Stimulated activated CD4-positive, alpha-beta T cell treated with anti-CD3 and anti-CD28 coated beads, Interleukin-1b, Interleukin-23, amount 100 ng/mL, for 4 hours (primary cell): ENCODE data around the gene ZC2HC1B.
"Not testable (repeated sequence)": the region's sequence is repeated elsewhere in the genome, so short reads cannot be mapped to it uniquely, and the experiment has no call there.

ENCODE experiments used
- DNase-seq, 2 donors: peaks; one replicate each; pipeline ENCODE4 v3.0.0-alpha.2; 2020; ENCODE audit warnings: low read depth in 2 of 2

The ZC2HC1B gene

GRCh38 chr6:143868808-143869207 lies 4.5 kb downstream of the ZC2HC1B start:
- not testable (repeated sequence) for DNase-seq

- not testable (repeated sequence) for DNase-seq
These were observed 7.0 kb downstream of the ZC2HC1B start for GRCh38 chr6:143871202-143871730.

- no peak for DNase-seq
These were observed 7.9 kb downstream of the ZC2HC1B start for GRCh38 chr6:143872201-143872600.

- not testable (repeated sequence) for DNase-seq
These were observed 9.3 kb downstream of the ZC2HC1B start for GRCh38 chr6:143873600-143873999.

- DNase-seq = not testable (repeated sequence)
These were observed 10.2 kb downstream of the ZC2HC1B start for GRCh38 chr6:143874503-143874902.

GRCh38 chr6:143877584-143878271 lies 13.5 kb downstream of the ZC2HC1B start:
- no peak for DNase-seq

GRCh38 chr6:143878272-143878760 lies 14.0 kb downstream of the ZC2HC1B start:
- DNase-seq = no peak

- no peak for DNase-seq
These were observed 16.1 kb downstream of the ZC2HC1B start for GRCh38 chr6:143880412-143880811.

- no peak for DNase-seq
These were observed 18.2 kb downstream of the ZC2HC1B start for GRCh38 chr6:143882401-143882930.

GRCh38 chr6:143884216-143884900 lies 20.1 kb downstream of the ZC2HC1B start:
- no peak for DNase-seq

- no peak for DNase-seq
These were observed 20.8 kb downstream of the ZC2HC1B start for GRCh38 chr6:143885116-143885515.

GRCh38 chr6:143894655-143895054 lies 30.4 kb downstream of the ZC2HC1B start:
- DNase-seq = no peak

- DNase-seq = no peak
These were observed 32.0 kb downstream of the ZC2HC1B start for GRCh38 chr6:143896126-143896860.

GRCh38 chr6:143900358-143900757 lies 36.1 kb downstream of the ZC2HC1B start:
- DNase-seq = no peak

GRCh38 chr6:143901885-143902750 lies 37.8 kb downstream of the ZC2HC1B start:
- no peak for DNase-seq

GRCh38 chr6:143902827-143903226 lies 38.6 kb downstream of the ZC2HC1B start:
- no peak for DNase-seq

GRCh38 chr6:143911028-143911427 lies 46.8 kb downstream of the ZC2HC1B start:
- DNase-seq = no peak

GRCh38 chr6:143912671-143913070 lies 48.4 kb downstream of the ZC2HC1B start:
- DNase-seq = no peak

GRCh38 chr6:143917026-143917425 lies 52.8 kb downstream of the ZC2HC1B start:
- not testable (repeated sequence) for DNase-seq

- no peak for DNase-seq
These were observed 64.6 kb downstream of the ZC2HC1B start for GRCh38 chr6:143928853-143929252.

GRCh38 chr6:143929975-143930374 lies 65.7 kb downstream of the ZC2HC1B start:
- DNase-seq = no peak
